Measurements from ENCODE around the gene TMEM178A. TPM values are rescaled to one million over a fixed set of nuclear protein-coding genes. Genes with fewer than 3 reads are reported as not detected.

TMEM178A gene
- total RNA-seq, 4 donors from 2014 or later, result 1.6 to 7.5 (median 4.6) TPM

DNA sequence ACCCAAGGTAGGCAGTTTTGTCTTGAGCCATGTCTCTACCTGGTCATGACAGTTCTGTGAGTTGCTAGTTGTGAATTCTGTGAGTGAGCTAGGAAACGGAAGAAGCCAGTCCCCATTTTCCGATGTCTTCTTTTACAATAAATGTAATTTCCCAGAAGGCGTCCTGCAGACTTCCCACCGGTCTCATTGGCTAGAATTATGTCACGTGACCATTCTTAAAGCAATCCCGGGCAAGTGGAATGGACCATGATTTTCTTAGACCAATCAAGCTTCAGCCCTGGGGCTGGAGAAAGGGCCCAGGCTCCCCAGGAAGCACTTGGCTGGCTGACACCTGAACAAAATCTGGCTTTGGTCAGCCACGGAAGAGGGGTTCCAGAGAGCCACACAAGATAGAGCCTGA lies 10.6 kb downstream of the TMEM178A start:
- WGBS, 2 donors (ENCODE audit: low coverage in 1 of 2), result 90 to 92% methylated on average over 2 to 7 of the region's 7 CpGs
- no peak overlapping the region for H3K4me3 ChIP-seq
- DNase-seq, result no peak
- intact Hi-C loops (cut with DNase I; ENCODE audit: low total_unique reads) (no loop called here), in situ Hi-C loops (cut with MboI; ENCODE audit: low pct_ligation_motif_present in 1 of 4, low pct_unique_long_range_greater_than_20kb in 1 of 4, low sequenced_read_pairs in 3 of 4) (no loop called here)
- no peak overlapping the region for H3K27ac ChIP-seq
- no peaks in the 10 kb centered on the region for H3K36me3 ChIP-seq
- no peaks in the 10 kb centered on the region for H3K4me1 ChIP-seq
- TF ChIP-seq EP300 (IDR thresholded peaks at IDR 0.05; ENCODE audit: low read depth) (no peak), POLR2AphosphoS5 (IDR thresholded peaks at IDR 0.05) (no peak), POLR2A (IDR thresholded peaks at IDR 0.05) (no peak)
- TF ChIP-seq, protein P1, sequence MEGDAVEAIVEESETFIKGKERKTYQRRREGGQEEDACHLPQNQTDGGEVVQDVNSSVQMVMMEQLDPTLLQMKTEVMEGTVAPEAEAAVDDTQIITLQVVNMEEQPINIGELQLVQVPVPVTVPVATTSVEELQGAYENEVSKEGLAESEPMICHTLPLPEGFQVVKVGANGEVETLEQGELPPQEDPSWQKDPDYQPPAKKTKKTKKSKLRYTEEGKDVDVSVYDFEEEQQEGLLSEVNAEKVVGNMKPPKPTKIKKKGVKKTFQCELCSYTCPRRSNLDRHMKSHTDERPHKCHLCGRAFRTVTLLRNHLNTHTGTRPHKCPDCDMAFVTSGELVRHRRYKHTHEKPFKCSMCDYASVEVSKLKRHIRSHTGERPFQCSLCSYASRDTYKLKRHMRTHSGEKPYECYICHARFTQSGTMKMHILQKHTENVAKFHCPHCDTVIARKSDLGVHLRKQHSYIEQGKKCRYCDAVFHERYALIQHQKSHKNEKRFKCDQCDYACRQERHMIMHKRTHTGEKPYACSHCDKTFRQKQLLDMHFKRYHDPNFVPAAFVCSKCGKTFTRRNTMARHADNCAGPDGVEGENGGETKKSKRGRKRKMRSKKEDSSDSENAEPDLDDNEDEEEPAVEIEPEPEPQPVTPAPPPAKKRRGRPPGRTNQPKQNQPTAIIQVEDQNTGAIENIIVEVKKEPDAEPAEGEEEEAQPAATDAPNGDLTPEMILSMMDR (IDR thresholded peaks at IDR 0.05), result no peak
- peaks cover 15% of the 10 kb centered on the region for H3K27me3 ChIP-seq
- H3K9me3 ChIP-seq, result no peaks in the 10 kb centered on the region

DNA sequence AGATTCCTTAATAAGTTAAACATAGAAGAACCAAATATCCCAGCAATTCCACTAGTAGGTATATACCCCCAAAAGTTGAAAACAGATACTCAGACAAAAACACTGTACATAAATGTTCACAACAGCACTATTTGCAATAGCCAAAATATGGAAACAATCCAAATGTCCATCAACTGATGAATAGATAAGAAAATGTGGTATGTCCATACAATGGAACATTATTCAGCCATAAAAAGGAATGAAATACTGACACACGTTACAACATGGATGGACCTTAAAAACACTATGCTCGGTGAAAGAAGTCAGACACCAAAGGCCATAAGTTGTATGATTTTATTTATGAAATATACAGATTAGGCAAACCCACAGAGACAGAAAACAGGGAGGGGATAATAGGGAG lies 12.5 kb downstream of the TMEM178A start:
- intact Hi-C loops (cut with DNase I; ENCODE audit: low total_unique reads) (no loop called here), in situ Hi-C loops (cut with MboI; ENCODE audit: low pct_ligation_motif_present in 1 of 4, low pct_unique_long_range_greater_than_20kb in 1 of 4, low sequenced_read_pairs in 3 of 4) (no loop called here)
- no peaks in the 10 kb centered on the region for H3K27me3 ChIP-seq
- TF ChIP-seq POLR2A (IDR thresholded peaks at IDR 0.05), result no peak
- TF ChIP-seq, protein P1 (IDR thresholded peaks at IDR 0.05), result no peak
- WGBS, 2 donors (ENCODE audit: low coverage in 1 of 2), result 90 to 92% methylated on average over 2 of the region's 2 CpGs
- no peaks in the 10 kb centered on the region for H3K9me3 ChIP-seq
- no peak overlapping the region for H3K27ac ChIP-seq
- no peaks in the 10 kb centered on the region for H3K4me1 ChIP-seq
- no peak for DNase-seq
- no peak overlapping the region for H3K4me3 ChIP-seq
- H3K36me3 ChIP-seq, result no peaks in the 10 kb centered on the region

- intact Hi-C loops (cut with DNase I; ENCODE audit: low total_unique reads) (no loop called here), in situ Hi-C loops (cut with MboI; ENCODE audit: low pct_ligation_motif_present in 1 of 4, low pct_unique_long_range_greater_than_20kb in 1 of 4, low sequenced_read_pairs in 3 of 4) (no loop called here)
- Histone ChIP-seq H3K4me3 (no peak overlapping the region), H3K4me1 (no peaks in the 10 kb centered on the region), H3K27ac (no peak overlapping the region), H3K27me3 (no peaks in the 10 kb centered on the region), H3K9me3 (no peaks in the 10 kb centered on the region), H3K36me3 (no peaks in the 10 kb centered on the region)
- 64 to 70% methylated on average over 3 of the region's 3 CpGs for WGBS, 2 donors (ENCODE audit: low coverage in 1 of 2)
- TF ChIP-seq, protein P1 (IDR thresholded peaks at IDR 0.05), result no peak
- no peak for TF ChIP-seq POLR2AphosphoS5 (IDR thresholded peaks at IDR 0.05)
- no peak for TF ChIP-seq POLR2A (IDR thresholded peaks at IDR 0.05)
- no peak for TF ChIP-seq EP300 (IDR thresholded peaks at IDR 0.05; ENCODE audit: low read depth)
- no peak for DNase-seq
Measured at GRCh38 chr2:39679805-39680204, 14.1 kb downstream of the TMEM178A start.

DNA sequence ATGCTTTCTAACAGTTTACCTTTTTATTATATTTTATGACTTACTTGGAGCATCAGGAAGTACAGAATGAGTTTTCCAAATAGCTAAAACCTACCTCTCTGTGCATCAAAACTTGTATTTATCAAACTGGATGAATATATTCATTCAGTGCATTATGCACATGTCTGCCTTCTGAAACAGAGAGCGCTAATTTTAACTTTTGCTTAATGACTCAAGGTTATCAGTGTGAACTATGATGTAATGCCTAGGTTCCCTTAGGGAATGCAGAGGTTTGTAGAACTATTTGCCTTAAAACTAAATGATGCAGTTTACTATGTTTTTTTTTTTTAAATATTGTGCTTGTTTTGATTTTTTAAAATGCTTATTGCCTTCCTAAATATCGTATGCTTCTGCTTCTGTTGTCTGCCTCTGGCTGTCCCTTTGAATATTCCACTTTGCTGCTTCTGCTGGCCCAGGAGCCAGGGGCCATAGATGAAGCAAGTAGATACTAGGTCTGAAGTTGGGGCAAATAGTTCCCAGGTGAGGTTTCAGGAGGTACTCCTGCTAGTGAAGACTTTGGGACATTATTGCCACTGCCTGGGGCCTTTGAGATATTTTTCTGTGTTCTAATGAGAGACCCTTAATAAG lies 16.5 kb downstream of the TMEM178A start:
- Histone ChIP-seq H3K27ac (no peak overlapping the region), H3K4me3 (no peak overlapping the region), H3K27me3 (no peaks in the 10 kb centered on the region), H3K36me3 (no peaks in the 10 kb centered on the region), H3K9me3 (no peaks in the 10 kb centered on the region), H3K4me1 (no peaks in the 10 kb centered on the region)
- WGBS, 2 donors (ENCODE audit: low coverage in 1 of 2), result 81 to 100% methylated on average over 1 to 2 of the region's 2 CpGs
- intact Hi-C loops (cut with DNase I; ENCODE audit: low total_unique reads) (no loop called here), in situ Hi-C loops (cut with MboI; ENCODE audit: low pct_ligation_motif_present in 1 of 4, low pct_unique_long_range_greater_than_20kb in 1 of 4, low sequenced_read_pairs in 3 of 4) (no loop called here)
- DNase-seq, result no peak
- TF ChIP-seq EP300 (IDR thresholded peaks at IDR 0.05; ENCODE audit: low read depth), result no peak
- TF ChIP-seq POLR2AphosphoS5 (IDR thresholded peaks at IDR 0.05), result no peak
- TF ChIP-seq, protein P1 (IDR thresholded peaks at IDR 0.05), result no peak

All from transverse colon (tissue), 4 donors.